ENCODE results near the gene PILRA.
"Not testable (repeated sequence)": the region's sequence is repeated elsewhere in the genome, so short reads cannot be mapped to it uniquely, and the experiment has no call there.

DNA sequence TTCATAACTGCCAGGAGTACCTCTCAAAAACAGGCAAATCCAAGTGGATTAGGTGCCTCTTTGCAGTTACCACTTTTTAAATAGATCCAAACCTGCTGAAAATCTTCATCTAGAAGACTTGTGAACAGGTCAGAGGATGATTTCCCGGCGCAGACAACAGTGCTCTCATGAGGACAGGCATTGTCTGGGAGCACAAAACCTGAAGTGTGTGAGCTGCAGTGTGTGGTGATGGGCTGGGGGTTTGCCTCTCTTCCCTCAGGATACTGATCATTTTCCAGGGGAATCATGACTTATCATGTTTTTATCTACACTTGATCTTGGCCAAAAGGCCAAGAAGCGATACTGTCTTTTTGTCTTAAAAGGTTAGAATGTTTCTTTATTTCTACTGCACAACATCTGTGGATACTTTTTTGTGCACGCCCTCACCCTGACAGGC lies 29.1 kb upstream of the PILRA start:
- TF ChIP-seq CTCF (conservative IDR thresholded peaks at IDR 0.05; ENCODE audit: low read depth in 2 of 2); EZH2phosphoT487 (IDR thresholded peaks at IDR 0.05; ENCODE audit: unreplicated experiment); CREB1 (CRISPR knock-in tag; IDR thresholded peaks at IDR 0.05; ENCODE audit: low read depth); EZH2 (IDR thresholded peaks at IDR 0.05; ENCODE audit: low read depth, unreplicated experiment); JUNB (IDR thresholded peaks at IDR 0.05; ENCODE audit: unreplicated experiment); POLR2AphosphoS5 (IDR thresholded peaks at IDR 0.05; ENCODE audit: low read depth); STAT1 (IDR thresholded peaks at IDR 0.05; ENCODE audit: unreplicated experiment): not testable (repeated sequence)
- TF ChIP-seq, protein P1, sequence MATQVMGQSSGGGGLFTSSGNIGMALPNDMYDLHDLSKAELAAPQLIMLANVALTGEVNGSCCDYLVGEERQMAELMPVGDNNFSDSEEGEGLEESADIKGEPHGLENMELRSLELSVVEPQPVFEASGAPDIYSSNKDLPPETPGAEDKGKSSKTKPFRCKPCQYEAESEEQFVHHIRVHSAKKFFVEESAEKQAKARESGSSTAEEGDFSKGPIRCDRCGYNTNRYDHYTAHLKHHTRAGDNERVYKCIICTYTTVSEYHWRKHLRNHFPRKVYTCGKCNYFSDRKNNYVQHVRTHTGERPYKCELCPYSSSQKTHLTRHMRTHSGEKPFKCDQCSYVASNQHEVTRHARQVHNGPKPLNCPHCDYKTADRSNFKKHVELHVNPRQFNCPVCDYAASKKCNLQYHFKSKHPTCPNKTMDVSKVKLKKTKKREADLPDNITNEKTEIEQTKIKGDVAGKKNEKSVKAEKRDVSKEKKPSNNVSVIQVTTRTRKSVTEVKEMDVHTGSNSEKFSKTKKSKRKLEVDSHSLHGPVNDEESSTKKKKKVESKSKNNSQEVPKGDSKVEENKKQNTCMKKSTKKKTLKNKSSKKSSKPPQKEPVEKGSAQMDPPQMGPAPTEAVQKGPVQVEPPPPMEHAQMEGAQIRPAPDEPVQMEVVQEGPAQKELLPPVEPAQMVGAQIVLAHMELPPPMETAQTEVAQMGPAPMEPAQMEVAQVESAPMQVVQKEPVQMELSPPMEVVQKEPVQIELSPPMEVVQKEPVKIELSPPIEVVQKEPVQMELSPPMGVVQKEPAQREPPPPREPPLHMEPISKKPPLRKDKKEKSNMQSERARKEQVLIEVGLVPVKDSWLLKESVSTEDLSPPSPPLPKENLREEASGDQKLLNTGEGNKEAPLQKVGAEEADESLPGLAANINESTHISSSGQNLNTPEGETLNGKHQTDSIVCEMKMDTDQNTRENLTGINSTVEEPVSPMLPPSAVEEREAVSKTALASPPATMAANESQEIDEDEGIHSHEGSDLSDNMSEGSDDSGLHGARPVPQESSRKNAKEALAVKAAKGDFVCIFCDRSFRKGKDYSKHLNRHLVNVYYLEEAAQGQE (IDR thresholded peaks at IDR 0.05; ENCODE audit: unreplicated experiment), result not testable (repeated sequence)
